GM23338 (cell line): ENCODE data around the gene NID1. TPM values are rescaled to one million over a fixed set of nuclear protein-coding genes. Genes with fewer than 3 reads are reported as not detected.

Experiments used
- ATAC-seq: fragments of 200-7000 bp; cut with Tn5 transposase; 3 replicates; pipeline ENCODE4 v1.9.1; 2020
- DNase-seq: peaks from one replicate; pipeline ENCODE4 v3.0.0-alpha.2; 2015; ENCODE audit warnings: low spot score
- H2AFZ ChIP-seq: fragments of 200-600 bp; sonication (generic); 2 replicates; pipeline ENCODE4 v1.8.0; 2016; ENCODE audit warnings: antibody characterized with exemption, mild to moderate bottlenecking, moderate library complexity
- H3F3A ChIP-seq: fragments of 200-600 bp; sonication (generic); replicated peaks from 2 replicates; pipeline ENCODE4 v1.8.0; 2017; ENCODE audit warnings: antibody characterized with exemption, mixed run types, low read depth
- H3K27ac ChIP-seq: fragments of 200-600 bp; sonication (generic); 2 replicates; pipeline ENCODE4 v1.6.1; 2016; ENCODE audit warnings: low read depth
- H3K27me3 ChIP-seq: fragments of 200-600 bp; sonication (generic); 2 replicates; pipeline ENCODE4 v1.8.0; 2016; ENCODE audit warnings: mild to moderate bottlenecking, mixed run types, moderate library complexity; ENCODE audit not compliant: insufficient read depth
- H3K36me3 ChIP-seq: fragments of 200-600 bp; sonication (generic); 2 replicates; pipeline ENCODE4 v1.8.0; 2016; ENCODE audit warnings: mild to moderate bottlenecking; ENCODE audit not compliant: insufficient read depth
- H3K4me1 ChIP-seq: fragments of 200-600 bp; sonication (generic); 2 replicates; pipeline ENCODE4 v1.8.0; 2016; ENCODE audit warnings: mild to moderate bottlenecking, moderate library complexity; ENCODE audit not compliant: insufficient read depth
- H3K4me2 ChIP-seq: fragments of 200-600 bp; sonication (generic); 2 replicates; pipeline ENCODE4 v1.7.1; 2017; ENCODE audit warnings: mixed run types
- H3K4me3 ChIP-seq: fragments of 200-600 bp; sonication (generic); 2 replicates; pipeline ENCODE4 v1.6.1; 2016; ENCODE audit warnings: mixed run types
- H3K79me2 ChIP-seq: fragments of 200-600 bp; sonication (generic); replicated peaks from 2 replicates; pipeline ENCODE4 v1.8.0; 2017; ENCODE audit warnings: mild to moderate bottlenecking; ENCODE audit not compliant: insufficient read depth
- H3K9me2 ChIP-seq: fragments of 200-600 bp; sonication (generic); 2 replicates; pipeline ENCODE4 v1.8.0; 2017; ENCODE audit not compliant: insufficient read depth
- H4K20me1 ChIP-seq: fragments of 200-600 bp; sonication (generic); replicated peaks from 2 replicates; pipeline ENCODE4 v1.8.0; 2017; ENCODE audit warnings: mild to moderate bottlenecking; ENCODE audit not compliant: insufficient read depth
- H3K27ac Mint-ChIP-seq: 2 replicates; pipeline ENCODE4 v1.8.0; 2020; ENCODE audit warnings: inconsistent platforms, mild to moderate bottlenecking, moderate library complexity, mixed read lengths
- H3K27me3 Mint-ChIP-seq: 3 replicates; pipeline ENCODE4 v1.8.0; 2022; ENCODE audit warnings: low read depth, mild to moderate bottlenecking, moderate library complexity, mixed read lengths, inconsistent platforms; ENCODE audit not compliant: insufficient read depth, poor library complexity
- H3K36me3 Mint-ChIP-seq: 3 replicates; pipeline ENCODE4 v1.8.0; 2021; ENCODE audit warnings: low read depth, mild to moderate bottlenecking, inconsistent platforms, moderate library complexity, mixed read lengths
- H3K4me1 Mint-ChIP-seq: 3 replicates; pipeline ENCODE4 v1.8.0; 2020; ENCODE audit warnings: mild to moderate bottlenecking, inconsistent platforms, mixed read lengths
- H3K4me3 Mint-ChIP-seq: 3 replicates; pipeline ENCODE4 v1.8.0; 2021; ENCODE audit warnings: moderate library complexity, mild to moderate bottlenecking, inconsistent platforms, mixed read lengths
- H3K9me3 Mint-ChIP-seq: 3 replicates; pipeline ENCODE4 v1.8.0; 2020; ENCODE audit warnings: moderate library complexity, mild to moderate bottlenecking, inconsistent platforms, mixed read lengths
- CREB1 ChIP-seq: fragments of 250-450 bp; sonication (Bioruptor Pico); IDR thresholded peaks from 2 replicates; pipeline ENCODE4 v1.5.0; 2020; ENCODE audit warnings: low read depth, mild to moderate bottlenecking, moderate library complexity
- EZH2 ChIP-seq: fragments of 200-600 bp; sonication (generic); IDR thresholded peaks from one replicate; pipeline ENCODE4 v1.8.0; 2017; ENCODE audit warnings: antibody characterized with exemption, mild to moderate bottlenecking, low read depth; ENCODE audit not compliant: unreplicated experiment
- JUNB ChIP-seq: IDR thresholded peaks from one replicate; pipeline ENCODE4 v1.6.1; 2016; ENCODE audit warnings: antibody characterized with exemption; ENCODE audit not compliant: unreplicated experiment
- NANOG ChIP-seq: IDR thresholded peaks from 2 replicates; pipeline ENCODE4 v1.6.1; 2016; ENCODE audit warnings: antibody characterized with exemption, borderline replicate concordance
- POLR2AphosphoS5 ChIP-seq: IDR thresholded peaks from 2 replicates; pipeline ENCODE4 v1.6.1; 2016; ENCODE audit warnings: antibody characterized with exemption, low read depth
- REST ChIP-seq: IDR thresholded peaks from one replicate; pipeline ENCODE4 v1.6.1; 2018; ENCODE audit warnings: antibody characterized with exemption; ENCODE audit not compliant: unreplicated experiment
- STAT1 ChIP-seq: IDR thresholded peaks from one replicate; pipeline ENCODE4 v1.6.1; 2016; ENCODE audit warnings: antibody characterized with exemption; ENCODE audit not compliant: unreplicated experiment
- ZNF331 ChIP-seq: fragments of 250-450 bp; sonication (Bioruptor Pico); IDR thresholded peaks from 2 replicates; pipeline ENCODE4 v1.5.0; 2020; ENCODE audit warnings: low read depth, mild to moderate bottlenecking, moderate library complexity
- polyA plus RNA-seq: library from polyadenylated mRNA; unstranded; fragments of >200 nt; fragmentation: Nextera tagmentation; extraction: Ambion mirVana; gene quantifications from 2 replicates; pipeline ENCODE4 v1.2.1, GENCODE V29; 2016
- total RNA-seq: library from RNA; depleted of rRNA; stranded (reverse); fragments of >200 nt; shearing (Covaris generic); gene quantifications from 2 replicates; pipeline ENCODE4 v1.2.3, GENCODE V29; 2014
- TF ChIP-seq, protein P1 (sequence below): fragments of 250-450 bp; sonication (Bioruptor Pico); IDR thresholded peaks from 2 replicates; pipeline ENCODE4 v1.5.0; 2020; ENCODE audit warnings: mild to moderate bottlenecking, moderate library complexity

NID1 gene
- total and polyA plus RNA-seq, 2 experiments from 2014 or later, result 7.1 to 32.5 TPM

DNA sequence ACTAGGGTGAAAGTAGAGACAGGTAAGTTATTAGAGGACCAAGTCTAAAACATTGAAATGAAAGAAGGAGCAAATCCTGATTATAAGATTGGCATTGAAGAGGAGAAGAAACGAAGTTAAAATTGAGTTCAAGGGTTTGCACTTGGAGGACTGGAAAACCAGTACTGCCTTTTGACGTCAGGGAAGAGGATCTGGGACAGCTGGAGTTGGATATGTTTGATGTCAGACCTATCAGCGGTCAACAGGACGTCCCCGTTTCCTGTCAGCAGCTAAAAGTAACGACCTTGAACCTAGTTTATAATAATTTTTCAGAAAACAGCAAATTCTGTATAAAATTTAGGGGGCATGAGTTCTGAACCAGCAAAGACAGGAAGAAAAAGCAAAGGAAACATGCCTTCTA, 1.2 kb upstream of the NID1 start (continued):
- TF ChIP-seq, protein P1, sequence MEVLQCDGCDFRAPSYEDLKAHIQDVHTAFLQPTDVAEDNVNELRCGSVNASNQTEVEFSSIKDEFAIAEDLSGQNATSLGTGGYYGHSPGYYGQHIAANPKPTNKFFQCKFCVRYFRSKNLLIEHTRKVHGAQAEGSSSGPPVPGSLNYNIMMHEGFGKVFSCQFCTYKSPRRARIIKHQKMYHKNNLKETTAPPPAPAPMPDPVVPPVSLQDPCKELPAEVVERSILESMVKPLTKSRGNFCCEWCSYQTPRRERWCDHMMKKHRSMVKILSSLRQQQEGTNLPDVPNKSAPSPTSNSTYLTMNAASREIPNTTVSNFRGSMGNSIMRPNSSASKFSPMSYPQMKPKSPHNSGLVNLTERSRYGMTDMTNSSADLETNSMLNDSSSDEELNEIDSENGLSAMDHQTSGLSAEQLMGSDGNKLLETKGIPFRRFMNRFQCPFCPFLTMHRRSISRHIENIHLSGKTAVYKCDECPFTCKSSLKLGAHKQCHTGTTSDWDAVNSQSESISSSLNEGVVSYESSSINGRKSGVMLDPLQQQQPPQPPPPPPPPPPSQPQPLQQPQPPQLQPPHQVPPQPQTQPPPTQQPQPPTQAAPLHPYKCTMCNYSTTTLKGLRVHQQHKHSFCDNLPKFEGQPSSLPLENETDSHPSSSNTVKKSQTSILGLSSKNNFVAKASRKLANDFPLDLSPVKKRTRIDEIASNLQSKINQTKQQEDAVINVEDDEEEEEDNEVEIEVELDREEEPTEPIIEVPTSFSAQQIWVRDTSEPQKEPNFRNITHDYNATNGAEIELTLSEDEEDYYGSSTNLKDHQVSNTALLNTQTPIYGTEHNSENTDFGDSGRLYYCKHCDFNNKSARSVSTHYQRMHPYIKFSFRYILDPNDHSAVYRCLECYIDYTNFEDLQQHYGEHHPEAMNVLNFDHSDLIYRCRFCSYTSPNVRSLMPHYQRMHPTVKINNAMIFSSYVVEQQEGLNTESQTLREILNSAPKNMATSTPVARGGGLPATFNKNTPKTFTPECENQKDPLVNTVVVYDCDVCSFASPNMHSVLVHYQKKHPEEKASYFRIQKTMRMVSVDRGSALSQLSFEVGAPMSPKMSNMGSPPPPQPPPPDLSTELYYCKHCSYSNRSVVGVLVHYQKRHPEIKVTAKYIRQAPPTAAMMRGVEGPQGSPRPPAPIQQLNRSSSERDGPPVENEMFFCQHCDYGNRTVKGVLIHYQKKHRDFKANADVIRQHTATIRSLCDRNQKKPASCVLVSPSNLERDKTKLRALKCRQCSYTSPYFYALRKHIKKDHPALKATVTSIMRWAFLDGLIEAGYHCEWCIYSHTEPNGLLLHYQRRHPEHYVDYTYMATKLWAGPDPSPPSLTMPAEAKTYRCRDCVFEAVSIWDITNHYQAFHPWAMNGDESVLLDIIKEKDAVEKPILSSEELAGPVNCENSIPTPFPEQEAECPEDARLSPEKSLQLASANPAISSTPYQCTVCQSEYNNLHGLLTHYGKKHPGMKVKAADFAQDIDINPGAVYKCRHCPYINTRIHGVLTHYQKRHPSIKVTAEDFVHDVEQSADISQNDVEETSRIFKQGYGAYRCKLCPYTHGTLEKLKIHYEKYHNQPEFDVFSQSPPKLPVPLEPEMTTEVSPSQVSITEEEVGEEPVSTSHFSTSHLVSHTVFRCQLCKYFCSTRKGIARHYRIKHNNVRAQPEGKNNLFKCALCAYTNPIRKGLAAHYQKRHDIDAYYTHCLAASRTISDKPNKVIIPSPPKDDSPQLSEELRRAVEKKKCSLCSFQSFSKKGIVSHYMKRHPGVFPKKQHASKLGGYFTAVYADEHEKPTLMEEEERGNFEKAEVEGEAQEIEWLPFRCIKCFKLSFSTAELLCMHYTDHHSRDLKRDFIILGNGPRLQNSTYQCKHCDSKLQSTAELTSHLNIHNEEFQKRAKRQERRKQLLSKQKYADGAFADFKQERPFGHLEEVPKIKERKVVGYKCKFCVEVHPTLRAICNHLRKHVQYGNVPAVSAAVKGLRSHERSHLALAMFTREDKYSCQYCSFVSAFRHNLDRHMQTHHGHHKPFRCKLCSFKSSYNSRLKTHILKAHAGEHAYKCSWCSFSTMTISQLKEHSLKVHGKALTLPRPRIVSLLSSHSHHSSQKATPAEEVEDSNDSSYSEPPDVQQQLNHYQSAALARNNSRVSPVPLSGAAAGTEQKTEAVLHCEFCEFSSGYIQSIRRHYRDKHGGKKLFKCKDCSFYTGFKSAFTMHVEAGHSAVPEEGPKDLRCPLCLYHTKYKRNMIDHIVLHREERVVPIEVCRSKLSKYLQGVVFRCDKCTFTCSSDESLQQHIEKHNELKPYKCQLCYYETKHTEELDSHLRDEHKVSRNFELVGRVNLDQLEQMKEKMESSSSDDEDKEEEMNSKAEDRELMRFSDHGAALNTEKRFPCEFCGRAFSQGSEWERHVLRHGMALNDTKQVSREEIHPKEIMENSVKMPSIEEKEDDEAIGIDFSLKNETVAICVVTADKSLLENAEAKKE, result no peak

DNA sequence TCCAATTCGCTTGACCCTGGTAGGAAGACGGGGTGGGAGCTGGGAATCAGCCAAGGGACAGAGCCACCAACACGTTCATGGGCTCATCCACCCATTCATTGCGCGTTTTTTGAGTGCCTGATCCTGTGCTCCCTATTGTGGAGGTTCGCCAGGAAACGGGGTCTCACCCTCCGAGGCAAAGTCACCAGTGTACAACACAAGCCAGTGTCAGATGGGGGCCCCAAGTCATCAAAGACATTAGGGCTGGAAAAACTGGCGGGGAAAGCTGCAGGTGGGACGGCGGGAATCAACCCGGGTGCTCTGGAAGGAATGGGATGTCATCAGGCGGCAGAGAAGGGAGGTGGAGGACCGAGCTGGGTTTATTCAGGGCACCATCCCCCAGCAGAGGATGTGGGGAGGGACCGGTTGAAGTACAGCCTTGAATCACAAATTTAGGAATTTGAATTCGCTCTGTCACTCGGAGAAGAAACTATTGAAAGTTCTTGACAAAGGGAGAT, 667 bp upstream of the NID1 start:
- peaks cover 14% of the 10 kb centered on the region for H3K4me1 ChIP-seq
- DNase-seq (peak; percentile 66), ATAC-seq (peak; percentile 31)
- H3K4me2 ChIP-seq, result peak overlapping the region; percentile 94
- H4K20me1 ChIP-seq, result peaks cover 10% of the 10 kb centered on the region
- H3K79me2 ChIP-seq, result no peaks in the 10 kb centered on the region
- H3K27ac ChIP-seq, result no peak overlapping the region
- no peaks in the 10 kb centered on the region for H3K36me3 ChIP-seq
- peaks cover 49% of the 10 kb centered on the region for H3K27me3 ChIP-seq
- Mint-ChIP-seq H3K27ac (no peak overlapping the region), H3K4me3 (peak overlapping the region; percentile 82), H3K4me1 (peaks cover 19% of the 10 kb centered on the region), H3K27me3 (peaks cover 26% of the 10 kb centered on the region), H3K9me3 (0 out of 3 replicates have a peak, but pooled peaks cover 1% of the 10 kb centered on the region), H3K36me3 (peaks cover 2% of the 10 kb centered on the region)
- H3K9me2 ChIP-seq, result no peaks in the 10 kb centered on the region
- peak overlapping the region; percentile 97 for H2AFZ ChIP-seq
- 0 out of 2 replicates have a peak, but pooled peaks cover 4% of the 10 kb centered on the region for H3F3A ChIP-seq
- H3K4me3 ChIP-seq, result peak overlapping the region; percentile 84
- no peak for TF ChIP-seq EZH2
- no peak for TF ChIP-seq ZNF331 (CRISPR knock-in tag)
- no peak for TF ChIP-seq JUNB
- TF ChIP-seq NANOG, result no peak
- TF ChIP-seq POLR2AphosphoS5, result no peak
- TF ChIP-seq STAT1, result no peak
- TF ChIP-seq REST, result no peak
- no peak for TF ChIP-seq CREB1
